Caki2 (cell line): ENCODE measurements around the gene ECE1. TPM values are rescaled to one million over a fixed set of nuclear protein-coding genes. Genes with fewer than 3 reads are reported as not detected.
"Not testable (repeated sequence)": the region's sequence is repeated elsewhere in the genome, so short reads cannot be mapped to it uniquely, and the experiment has no call there.

Experiments used
- DNase-seq: peaks from one replicate; pipeline ENCODE4 v3.0.0-alpha.2; 2015; ENCODE audit warnings: low read depth
- in situ Hi-C: cut with HindIII; loops from 2 replicates; pipeline ENCODE4 v1.10.0; 2016; ENCODE audit warnings: low sequenced_read_pairs, low pct_unique_long_range_greater_than_20kb, mixed read lengths
- total RNA-seq: library from RNA; depleted of rRNA; stranded (reverse); fragments of >200 nt; shearing (Covaris generic); gene quantifications from 2 replicates; pipeline ENCODE4 v1.2.3, GENCODE V29; 2014; ENCODE audit warnings: low replicate concordance; rRNA removed

Gene ECE1
- total RNA-seq, 1 experiment from 2014 or later, result 82.8 TPM

- in situ Hi-C loops, result no loop called here
- DNase-seq, result no peak
Measured at GRCh38 chr1:21185221-21185731, 105.0 kb downstream of the ECE1 start.

- no peak for DNase-seq
- in situ Hi-C loops, result no loop called here
Measured at GRCh38 chr1:21184276-21184675, 106.0 kb downstream of the ECE1 start.

GRCh38 chr1:21182181-21182731 lies 108.0 kb downstream of the ECE1 start:
- in situ Hi-C loops, result no loop called here
- DNase-seq, result no peak

DNA sequence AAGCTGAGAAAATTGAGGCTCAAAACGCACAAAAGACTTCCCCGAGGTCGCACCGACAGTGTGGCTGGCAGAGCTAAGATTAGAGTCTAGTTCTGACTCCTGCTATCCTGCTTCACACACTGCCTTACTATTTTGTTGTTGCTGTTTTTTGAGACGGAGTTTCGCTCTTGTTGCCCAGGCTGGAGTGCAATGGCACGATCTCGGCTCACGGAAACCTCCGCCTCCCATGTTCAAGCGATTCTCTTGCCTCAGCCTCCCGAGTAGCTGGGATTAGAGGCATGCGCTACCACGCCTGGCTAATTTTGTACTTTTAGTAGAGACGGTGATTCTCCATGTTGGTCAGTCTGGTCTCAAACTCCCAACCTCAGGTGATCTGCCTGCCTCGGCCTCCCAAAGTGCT lies 112.0 kb downstream of the ECE1 start:
- in situ Hi-C loops, result not testable (repeated sequence)

GRCh38 chr1:21176586-21177555 lies 113.4 kb downstream of the ECE1 start, which contains the start of gene EIF4G3:
TSS of gene EIF4G3 (minus strand) at chr1:21176897. CDS start at chr1:21002742, 174,155 bp downstream.
- DNase-seq, result peak; percentile 97
- in situ Hi-C loops, result no loop called here

More for the DNA sequence above, 112.0 kb downstream of the ECE1 start:
- not testable (repeated sequence) for DNase-seq

DNA sequence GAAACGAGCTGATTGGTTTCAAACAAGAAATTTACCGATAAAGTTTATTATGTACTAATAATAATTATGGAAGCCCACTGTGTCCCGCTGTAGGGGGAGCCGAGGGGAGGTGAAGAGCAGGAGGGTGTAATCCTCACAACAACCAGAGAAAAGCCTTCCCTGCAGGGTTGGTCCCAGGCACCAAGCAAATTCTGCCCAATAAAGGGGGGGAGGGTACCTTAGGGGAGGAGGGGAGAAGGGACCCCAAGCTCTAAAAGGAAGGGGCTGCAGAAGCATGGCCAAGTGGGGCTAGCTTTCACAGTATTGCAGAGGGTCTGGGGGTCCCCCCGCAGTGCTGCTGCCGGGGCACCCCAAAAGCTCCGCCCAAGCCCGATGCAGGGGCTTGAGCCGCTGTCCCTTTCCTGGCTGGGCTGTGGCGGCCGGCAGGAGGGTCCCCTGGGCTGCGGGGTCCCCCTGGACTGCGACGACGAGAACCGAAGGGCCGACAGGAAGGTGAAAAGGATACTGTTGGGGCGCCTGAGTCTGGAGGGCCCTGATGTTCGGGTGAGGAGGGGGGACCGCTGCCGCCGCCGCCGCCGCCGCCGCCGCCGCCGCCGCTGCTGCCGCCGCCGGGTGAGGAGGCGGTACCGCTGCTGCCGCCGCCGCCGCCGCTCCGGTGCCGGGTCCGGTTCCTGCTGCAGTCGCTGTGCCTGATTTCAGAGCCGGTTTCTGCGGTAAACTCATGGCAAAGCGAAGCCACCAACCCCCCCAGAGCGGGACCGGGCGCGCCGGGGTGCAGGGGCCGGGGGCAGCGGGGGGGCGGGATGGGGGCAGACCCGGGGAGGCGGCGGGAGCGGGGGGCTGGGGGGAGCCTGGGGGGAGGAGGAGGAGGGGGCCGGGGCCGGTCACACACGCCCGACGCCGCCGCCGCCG lies 114.3 kb downstream of the ECE1 start:
- DNase-seq, result peak; percentile 27
- in situ Hi-C loops, result no loop called here

DNA sequence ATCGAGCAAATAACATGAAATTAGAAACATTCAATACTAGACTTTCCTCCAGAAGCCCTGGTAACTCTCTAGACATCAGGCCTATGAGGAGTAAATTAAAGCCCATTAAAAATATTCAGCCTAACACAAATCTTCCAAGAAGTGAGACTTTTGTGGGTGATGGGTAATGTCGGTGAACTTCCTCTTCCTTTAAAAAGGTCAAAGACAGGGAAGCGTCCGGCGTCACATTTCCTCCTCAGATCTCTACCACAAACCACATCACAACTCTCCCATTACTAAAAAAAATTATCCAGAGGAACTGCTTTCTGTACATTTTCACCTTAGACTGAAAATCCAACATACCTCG lies 115.0 kb downstream of the ECE1 start:
- no peak for DNase-seq

GRCh38 chr1:21174654-21175323 lies 115.5 kb downstream of the ECE1 start:
- DNase-seq, result no peak
- in situ Hi-C loops, result no loop called here

More for the DNA sequence above, 115.0 kb downstream of the ECE1 start:
- in situ Hi-C loops, result no loop called here

- DNase-seq, result no peak
- in situ Hi-C loops, result no loop called here
Measured at GRCh38 chr1:21174230-21174629, 116.0 kb downstream of the ECE1 start.

GRCh38 chr1:21173096-21173495 lies 117.2 kb downstream of the ECE1 start:
- in situ Hi-C loops, DNase-seq: not testable (repeated sequence)

- DNase-seq, in situ Hi-C loops: not testable (repeated sequence)
Measured at GRCh38 chr1:21170837-21171236, 119.4 kb downstream of the ECE1 start.

DNA sequence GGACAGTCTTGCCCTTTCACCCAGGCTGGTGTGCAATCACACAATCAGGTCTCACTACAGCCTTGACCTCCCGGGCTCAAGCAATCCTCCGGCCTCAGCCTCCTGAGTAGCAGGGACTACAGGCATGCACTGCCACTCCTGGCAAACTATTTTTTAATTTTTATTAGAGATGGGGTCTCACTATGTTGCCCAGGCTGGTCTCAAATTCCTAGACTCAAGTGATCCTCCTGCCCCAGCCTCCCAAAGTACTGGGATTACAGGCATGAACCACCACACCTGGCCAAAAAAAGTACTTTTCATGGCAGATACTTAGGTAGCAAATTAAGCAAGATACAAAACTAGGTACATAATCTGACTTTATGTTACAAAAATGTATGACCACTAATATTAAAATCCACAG lies 121.8 kb downstream of the ECE1 start:
- in situ Hi-C loops, result no loop called here
- no peak for DNase-seq

Other genes with a start within 250 kb of the ECE1 start
- 7.2 and 7.6 TPM in 2 replicates for gene EIF4G3, start 113.6 kb downstream of the ECE1 start, total RNA-seq
- 8.9 and 13.0 TPM in 2 replicates for gene NBPF3, start 149.7 kb upstream of the ECE1 start, total RNA-seq
- 0.14 and 1.9 TPM in 2 replicates for gene ALPL, start 219.0 kb upstream of the ECE1 start, total RNA-seq